Gastrocnemius medialis (tissue), 4 donors: ENCODE results near the gene CALM1.

Experiments used
- CTCF ChIP-seq, 5 experiments: fragments of 450-650 bp in 3 of 5; fragments of 200-600 bp in 2 of 5; sonication (generic) in 2 of 5; IDR thresholded peaks in 4 of 5; conservative IDR thresholded peaks in 1 of 5; 1 replicate in 4 of 5; 2 replicates in 1 of 5; pipeline ENCODE4 v1.5.1; 2016 to 2019; ENCODE audit warnings: antibody characterized with exemption in 5 of 5, mild to moderate bottlenecking in 3 of 5, moderate library complexity in 3 of 5
- POLR2A ChIP-seq, 2 donors: fragments of 450-650 bp; IDR thresholded peaks; one replicate each; pipeline ENCODE4 v1.6.1; 2017; ENCODE audit warnings: antibody characterized with exemption in 2 of 2, mild to moderate bottlenecking in 2 of 2, moderate library complexity in 2 of 2

GRCh38 chr14:90348270-90348669 lies 48.6 kb upstream of the CALM1 start:
- TF ChIP-seq CTCF (IDR thresholded peaks at IDR 0.05 in 4 of 5, conservative IDR thresholded peaks at IDR 0.05 in 1 of 5) (no peak), POLR2A (IDR thresholded peaks at IDR 0.05) (no peak)
